GM12801 (cell line): ENCODE measurements around the gene PPP1R15B.

Experiments
- CTCF ChIP-seq: IDR thresholded peaks from one replicate; pipeline ENCODE4 v1.5.1; 2011; ENCODE audit warnings: control low read depth; ENCODE audit not compliant: insufficient read length; ENCODE audit errors: extremely low read depth

PPP1R15B gene

DNA sequence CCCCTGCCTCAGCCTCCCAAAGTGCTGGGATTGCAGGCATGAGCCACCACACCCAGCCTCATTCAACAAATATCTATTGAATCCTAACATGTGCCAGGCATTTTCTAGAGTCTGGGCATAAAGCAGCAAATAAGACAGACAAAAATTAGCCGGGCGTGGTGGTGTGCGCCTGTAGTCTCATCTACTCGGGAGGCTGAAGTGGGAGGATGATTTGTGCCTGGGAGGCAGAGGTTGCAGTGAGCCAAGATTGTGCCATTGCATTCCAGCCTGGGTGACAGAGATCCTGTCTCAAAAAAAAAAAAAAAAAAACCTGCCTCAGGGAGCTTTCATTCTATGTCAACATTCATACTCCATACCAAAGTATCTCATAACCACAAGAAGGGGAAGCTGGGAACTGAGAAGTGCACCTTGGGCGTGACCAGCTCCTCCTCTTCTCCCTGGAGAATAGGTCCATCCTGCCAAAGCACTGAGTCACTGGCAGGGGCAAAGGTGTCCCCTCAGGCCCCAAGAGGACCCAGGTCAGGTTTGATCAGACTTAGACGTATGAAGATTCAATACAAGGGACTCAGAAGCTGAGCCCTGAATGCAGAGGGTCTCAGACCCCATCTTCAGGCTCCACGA is 36.8 kb upstream of the PPP1R15B start:
- TF ChIP-seq CTCF: no peak

- TF ChIP-seq CTCF: no peak
These were observed 36.1 kb upstream of the PPP1R15B start for GRCh38 chr1:204447736-204448135.

DNA sequence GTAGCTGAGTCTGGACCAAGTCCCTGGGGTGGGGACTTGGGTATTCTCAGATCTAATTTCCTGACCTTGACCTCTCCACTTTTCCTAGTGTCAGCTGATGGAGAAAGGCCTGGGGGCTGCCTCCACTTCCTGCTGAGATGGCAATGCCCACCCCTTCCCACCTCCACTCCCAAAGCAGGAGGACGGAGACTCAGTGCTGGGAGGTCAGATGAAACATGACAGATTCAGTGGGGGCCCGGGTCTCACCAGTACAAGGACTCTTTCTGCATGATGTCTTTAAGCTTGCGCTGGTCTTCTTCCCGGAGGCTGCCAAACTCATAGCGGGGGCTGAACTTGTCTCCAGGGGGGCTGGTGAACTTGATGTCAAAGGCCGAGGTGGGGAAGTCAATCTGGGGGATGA is 35.6 kb upstream of the PPP1R15B start:
- TF ChIP-seq CTCF: no peak

- TF ChIP-seq CTCF: no peak
These were observed 34.9 kb upstream of the PPP1R15B start for GRCh38 chr1:204446413-204447111.

DNA sequence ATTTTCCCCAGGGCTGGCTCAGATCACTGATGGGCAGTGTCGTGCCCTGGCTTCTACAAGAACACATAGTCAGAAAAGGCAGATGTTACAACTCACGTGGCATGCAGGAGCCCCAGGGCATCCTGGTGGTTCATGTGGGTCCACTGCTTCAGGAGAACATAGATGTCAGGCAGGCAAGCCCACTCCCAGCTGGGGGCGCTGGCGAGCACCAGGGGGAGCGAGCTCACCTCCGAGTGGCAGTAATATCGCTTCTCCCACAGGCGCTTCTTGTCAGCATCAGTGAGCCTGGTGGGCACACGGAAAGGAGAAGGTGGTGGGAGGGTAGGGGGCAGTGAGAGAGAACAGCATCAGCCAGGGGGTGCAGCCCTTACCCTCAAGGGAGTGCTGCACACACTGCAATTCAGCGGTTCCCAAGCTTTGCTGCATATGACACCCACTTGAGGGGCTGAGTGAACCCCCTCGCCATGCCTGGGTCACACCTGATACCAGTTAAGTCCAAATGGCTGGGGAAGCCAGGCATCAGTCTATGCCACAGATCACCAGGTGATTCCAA is 34.3 kb upstream of the PPP1R15B start:
- no peak for TF ChIP-seq CTCF

- no peak for TF ChIP-seq CTCF
These were observed 32.4 kb upstream of the PPP1R15B start for GRCh38 chr1:204443871-204444581.

GRCh38 chr1:204443260-204443619 is 31.6 kb upstream of the PPP1R15B start:
- no peak for TF ChIP-seq CTCF
